Fibroblast of skin of back (primary cell): Measurements from ENCODE around the gene ADAMTSL1.

Experiments used
- DNase-seq: peaks from one replicate; pipeline ENCODE4 v3.0.0-alpha.2; 2013

The ADAMTSL1 gene

DNA sequence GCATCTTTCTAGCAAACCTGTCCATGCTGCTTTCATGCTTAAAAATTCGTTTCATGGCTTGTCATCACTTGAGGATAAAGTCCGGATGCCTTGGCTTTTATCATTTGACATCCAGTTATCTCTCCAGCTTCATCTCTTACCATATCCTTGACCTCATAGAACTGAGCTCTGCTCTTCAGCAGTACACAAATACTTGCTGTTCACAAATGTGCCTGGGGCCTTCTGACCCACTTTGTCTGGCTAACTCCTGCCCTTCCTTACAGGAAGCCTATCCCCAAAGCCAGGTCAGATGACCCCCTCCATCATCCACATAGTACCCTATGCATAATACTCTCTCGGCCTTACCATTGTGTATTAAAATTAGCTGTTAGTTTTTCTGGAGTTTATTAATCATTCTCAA lies 310.0 kb downstream of the ADAMTSL1 start:
- DNase-seq: no peak

DNA sequence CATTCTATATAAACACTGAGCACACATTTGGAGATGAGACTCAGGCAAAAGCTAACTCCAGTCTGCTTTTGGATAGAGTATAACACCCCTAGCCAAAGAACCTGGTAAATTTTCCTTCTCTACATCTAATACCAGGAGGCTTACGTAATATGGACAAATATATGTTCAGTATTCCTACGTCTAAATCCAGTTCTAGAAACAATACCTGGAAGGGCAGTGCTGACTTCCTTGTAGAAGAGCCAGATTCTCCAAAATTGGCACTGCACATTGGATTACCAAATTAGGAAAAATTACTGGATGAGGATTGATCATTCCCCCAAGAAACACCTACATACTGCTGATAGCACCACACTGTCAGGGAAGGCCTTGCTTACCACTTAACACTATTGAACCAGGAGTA lies 311.7 kb downstream of the ADAMTSL1 start:
- DNase-seq: no peak

DNA sequence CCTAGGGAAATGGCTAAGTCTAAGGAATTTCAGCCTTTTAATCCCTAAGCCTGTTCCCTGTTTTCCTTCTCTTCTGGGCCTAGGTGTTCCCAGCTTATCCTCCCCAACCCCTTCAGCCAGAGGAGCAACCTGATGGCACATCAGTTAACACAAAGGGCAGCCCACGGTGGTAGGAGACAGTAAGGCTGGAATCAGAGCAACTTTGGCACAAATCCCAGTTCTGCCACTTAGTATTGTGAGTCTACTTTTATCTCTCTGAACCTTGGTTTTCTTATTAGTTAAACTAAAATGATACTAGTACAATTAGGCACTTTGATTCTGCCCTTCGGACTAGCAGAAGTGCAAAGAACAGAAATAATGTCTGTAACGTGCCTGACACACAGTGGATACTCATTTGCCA lies 312.2 kb downstream of the ADAMTSL1 start:
- no peak for DNase-seq

DNA sequence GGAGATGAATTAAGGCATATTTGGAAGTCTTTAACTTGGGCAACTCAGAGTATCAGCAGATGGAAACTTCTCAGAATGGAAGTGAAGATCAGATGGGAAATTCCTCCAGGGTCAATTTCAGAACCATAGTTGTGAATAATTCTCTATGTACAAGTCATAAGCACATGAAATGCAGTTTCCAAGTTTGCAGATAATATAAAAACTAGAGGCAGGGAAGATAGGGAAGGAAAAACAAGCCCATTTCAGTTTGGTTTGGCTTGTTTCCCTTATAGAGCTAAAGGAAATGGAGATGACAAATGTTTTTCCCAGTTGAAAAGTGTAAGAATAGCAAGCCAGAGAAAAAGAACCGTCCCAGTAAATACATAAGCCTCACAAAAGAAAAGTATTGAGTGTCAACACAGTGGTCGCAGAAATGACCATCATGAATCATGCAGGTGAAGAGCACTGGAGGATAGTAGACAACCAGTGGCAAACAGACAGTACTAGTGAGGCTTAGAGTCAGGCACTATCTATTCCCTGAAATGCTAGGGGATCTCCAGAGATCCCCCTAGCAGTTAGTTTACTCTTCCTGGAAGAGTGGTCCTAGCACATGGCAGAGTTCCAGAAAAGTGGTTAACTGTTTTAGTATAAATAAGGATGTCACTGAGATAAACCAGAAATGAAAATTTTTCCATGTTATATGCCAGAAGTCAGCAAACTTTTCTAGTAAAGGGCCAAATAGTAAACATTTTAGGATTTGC lies 313.1 kb downstream of the ADAMTSL1 start:
- peak; percentile 61 for DNase-seq

DNA sequence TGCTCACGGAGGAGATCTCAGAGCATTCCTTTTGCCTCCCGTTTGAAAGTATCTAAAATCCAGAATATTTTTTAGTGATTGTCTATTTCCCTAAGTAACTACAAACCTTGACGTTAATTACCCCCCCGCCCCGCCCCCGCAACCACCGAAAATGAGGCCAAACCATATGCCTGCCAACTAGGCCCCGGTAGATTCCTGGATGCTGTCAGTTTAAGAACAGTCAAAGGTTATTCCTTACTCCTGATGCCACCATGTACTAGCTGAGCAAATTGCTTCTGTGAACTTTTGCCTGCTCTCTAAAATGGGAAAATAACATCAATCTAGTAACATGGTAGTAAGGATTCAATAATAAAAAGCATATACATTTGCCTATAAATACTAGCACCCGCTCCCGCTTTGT lies 314.3 kb downstream of the ADAMTSL1 start:
- no peak for DNase-seq

DNA sequence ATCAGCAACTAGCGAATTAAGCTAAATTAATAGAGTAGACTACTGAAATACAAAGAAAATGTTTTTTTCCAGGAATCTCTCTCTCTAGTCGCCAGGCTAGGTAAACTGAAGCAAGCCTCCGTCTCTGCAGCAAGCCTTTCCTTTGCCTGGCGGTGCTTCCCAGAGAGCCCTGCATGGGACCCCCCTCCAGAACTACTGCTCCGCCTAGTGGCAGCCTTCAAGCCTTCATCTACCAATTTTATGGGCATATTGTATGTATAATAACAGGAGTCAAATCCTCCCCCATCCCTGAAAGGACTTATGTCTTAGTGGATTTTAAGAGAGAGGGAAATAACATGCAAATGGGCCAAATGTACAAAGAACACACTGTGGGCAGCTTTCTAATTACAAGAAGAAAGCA lies 317.1 kb downstream of the ADAMTSL1 start:
- DNase-seq: peak; percentile 14

DNA sequence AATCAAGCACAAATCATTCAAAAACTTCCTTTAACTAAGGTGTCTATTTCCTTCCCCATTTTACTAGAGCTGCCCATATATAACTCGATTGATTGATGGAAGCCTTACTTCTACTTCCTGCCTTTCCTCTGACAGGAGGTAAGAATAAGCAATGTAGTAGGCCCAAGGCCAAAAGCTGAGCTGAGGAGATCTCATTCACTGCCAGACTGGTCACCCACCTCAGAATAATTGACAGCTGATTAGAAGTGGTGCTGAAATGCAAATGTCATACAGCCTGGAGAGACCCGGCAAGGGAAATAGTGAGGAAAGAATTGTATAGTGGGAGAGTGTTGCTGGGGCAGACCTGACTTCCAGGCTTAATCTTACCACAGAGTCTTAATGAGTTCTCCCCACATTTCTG lies 319.2 kb downstream of the ADAMTSL1 start:
- DNase-seq: no peak

DNA sequence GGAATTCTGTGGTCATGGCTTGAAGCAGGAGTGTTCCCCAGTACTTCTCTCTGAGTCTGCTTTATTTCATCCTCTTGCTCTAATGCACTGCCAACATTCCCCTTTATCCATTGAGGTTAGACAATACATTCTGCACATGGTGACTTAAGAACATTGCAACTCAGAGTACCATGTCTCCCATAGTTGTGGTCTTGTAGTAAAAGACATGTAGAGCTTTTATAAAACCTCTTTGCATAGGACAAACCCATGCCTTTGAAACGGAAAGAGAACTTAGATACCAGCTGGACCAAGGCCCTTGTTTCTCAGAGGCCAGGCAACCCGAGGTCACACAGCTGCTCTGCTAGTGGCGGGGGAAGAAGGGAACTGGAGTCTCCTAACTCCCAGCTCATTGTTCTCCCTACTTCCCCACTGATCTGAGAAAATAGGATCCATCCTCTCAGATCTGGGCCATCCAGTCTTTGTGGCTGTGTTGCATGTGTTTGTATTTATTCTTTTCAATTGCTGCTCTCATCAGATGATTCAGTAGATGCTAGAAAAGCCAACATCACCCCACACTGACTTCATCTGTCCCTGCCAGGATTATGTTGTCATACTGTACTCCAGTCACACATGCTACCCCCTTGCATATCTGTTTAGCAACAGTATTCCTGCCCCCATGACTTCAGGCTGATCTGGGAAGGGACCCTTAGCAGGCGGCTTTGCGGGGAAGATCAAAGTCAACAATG lies 322.2 kb downstream of the ADAMTSL1 start:
- DNase-seq: peak; percentile 67

DNA sequence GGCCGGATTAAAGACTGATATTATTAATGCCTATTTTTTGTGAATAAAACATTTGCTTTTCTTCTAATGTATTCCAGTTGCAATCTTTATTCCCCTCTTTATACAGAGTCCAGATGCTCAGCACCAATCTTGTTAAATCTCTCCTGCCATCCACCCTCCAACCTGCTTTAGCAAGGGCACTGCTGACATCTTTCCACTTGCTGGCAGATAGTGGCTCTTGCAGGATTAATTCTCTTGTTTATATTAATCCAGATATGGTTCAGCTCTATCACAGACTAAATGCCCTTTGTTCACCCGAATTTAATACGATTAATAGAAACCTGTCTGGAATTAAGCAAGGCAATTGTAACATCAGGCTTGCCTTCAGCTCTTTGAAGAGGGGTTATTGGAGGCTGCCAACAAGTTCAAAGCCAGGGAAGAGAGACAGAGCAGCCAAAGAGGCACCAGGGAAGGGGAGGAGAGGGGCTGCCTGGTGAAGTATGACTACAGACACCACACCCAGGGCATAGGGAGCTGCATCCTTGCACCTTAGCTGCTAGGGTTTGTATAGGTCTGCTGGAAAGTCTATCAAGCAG lies 322.8 kb downstream of the ADAMTSL1 start:
- DNase-seq: no peak

DNA sequence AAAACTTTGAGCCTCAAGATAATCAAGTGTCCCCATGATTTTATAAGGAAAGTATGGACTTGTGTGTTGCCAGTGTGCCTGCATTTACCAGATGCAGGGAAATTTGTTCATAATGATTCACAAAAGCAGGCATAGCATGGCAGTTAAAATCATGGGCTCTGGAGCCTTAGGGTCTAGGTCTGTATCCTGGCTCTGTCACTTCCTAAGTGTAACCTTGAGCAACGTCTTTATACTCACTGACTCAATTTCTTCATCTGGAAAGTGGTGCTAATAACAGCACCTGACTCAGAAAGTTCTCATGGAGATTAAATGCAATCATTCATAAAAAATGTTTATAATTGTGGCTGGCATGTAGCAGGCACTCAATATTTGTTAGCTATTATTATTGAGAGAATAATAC lies 324.2 kb downstream of the ADAMTSL1 start:
- peak; percentile 12 for DNase-seq

DNA sequence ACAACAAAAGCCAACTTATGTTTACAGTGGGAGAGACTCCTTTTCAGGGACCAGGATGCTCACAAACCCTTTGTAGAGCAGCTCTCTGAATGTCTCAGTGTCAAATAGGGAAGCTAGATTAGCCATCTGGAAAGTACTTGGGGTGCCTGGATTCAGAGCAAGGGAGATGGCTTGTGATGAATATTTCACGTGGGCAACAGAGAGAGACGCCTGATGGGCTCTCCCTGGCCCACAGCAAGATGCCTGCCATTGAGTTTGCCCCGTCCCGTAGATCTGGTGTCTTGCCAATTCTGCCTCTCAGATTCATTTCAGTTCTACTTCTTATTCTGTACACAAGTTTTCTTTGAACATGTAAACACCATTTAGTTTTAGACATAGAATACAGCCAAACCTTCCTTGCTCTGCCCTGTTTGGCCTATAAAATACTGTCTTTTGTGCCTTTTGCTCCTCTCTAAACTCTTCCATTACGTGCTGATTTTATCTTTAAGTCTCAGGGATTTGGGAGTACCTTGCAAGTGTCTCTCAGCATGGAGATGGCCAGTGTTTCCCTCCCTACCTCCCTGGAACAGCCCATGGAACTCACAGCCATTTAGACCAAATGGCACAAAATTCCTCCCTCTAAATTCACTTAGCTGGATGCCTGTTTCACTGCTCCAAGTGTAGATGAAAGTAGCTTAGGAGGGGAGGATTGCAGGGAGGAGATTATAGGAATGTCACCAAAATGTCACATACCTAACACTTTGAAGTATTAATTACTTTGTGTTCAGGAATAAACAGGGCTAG lies 324.7 kb downstream of the ADAMTSL1 start:
- no peak for DNase-seq

DNA sequence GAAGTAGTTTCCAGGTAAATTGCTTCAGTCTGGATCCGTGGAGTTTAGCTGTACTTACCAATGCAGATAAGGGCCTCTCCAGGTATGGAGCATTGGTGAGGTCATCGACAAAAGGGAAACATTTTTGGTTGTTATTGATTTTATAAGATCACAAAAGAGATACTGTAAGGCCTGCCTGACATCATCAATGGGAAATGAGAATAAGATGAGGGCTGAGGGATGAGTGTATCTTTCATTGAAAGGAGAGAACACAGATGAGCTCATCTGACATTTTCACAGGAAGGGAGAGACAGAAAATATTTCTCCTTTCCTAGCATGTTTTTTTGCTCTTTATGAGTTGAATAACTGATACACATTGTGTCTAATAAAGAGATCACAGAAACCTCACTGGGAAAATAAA lies 325.5 kb downstream of the ADAMTSL1 start:
- peak; percentile 30 for DNase-seq

DNA sequence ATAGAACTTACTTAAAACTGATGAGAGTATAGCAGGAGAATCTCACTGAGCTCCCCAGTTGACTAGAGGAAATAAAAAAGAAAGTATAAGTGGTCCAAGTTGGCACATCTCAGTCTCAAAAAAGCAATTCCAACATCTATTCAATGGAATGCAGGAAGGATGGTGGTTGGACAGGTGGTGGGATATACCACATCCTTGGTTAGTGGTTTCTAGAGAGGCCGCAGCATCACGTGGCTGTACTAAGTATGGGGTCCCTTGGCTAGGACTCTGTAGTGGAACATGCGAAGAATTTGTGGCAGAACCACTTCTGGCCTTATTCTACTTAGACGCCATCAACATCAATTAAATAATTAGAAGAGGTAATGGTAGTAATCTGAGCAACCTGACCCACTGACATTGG lies 326.6 kb downstream of the ADAMTSL1 start:
- DNase-seq: no peak

DNA sequence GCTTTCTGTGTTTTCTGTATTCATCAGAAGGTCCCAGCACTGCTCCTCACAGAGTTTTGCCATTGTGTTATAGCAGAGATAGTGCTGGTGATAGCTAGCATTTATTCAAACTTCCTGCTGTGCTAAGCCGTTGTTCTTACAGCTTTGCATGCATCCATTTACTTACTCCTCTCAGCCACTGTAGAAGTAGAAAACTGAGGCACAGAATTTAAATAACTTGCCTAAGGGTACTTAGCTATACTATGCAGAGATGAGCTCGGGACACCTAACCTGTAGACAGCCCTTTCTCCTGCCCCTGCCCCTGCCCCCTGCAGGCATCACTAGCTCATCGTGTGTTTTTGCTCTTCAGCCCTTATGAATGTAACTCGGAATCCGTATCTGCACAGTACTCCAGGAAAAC lies 331.4 kb downstream of the ADAMTSL1 start:
- no peak for DNase-seq

DNA sequence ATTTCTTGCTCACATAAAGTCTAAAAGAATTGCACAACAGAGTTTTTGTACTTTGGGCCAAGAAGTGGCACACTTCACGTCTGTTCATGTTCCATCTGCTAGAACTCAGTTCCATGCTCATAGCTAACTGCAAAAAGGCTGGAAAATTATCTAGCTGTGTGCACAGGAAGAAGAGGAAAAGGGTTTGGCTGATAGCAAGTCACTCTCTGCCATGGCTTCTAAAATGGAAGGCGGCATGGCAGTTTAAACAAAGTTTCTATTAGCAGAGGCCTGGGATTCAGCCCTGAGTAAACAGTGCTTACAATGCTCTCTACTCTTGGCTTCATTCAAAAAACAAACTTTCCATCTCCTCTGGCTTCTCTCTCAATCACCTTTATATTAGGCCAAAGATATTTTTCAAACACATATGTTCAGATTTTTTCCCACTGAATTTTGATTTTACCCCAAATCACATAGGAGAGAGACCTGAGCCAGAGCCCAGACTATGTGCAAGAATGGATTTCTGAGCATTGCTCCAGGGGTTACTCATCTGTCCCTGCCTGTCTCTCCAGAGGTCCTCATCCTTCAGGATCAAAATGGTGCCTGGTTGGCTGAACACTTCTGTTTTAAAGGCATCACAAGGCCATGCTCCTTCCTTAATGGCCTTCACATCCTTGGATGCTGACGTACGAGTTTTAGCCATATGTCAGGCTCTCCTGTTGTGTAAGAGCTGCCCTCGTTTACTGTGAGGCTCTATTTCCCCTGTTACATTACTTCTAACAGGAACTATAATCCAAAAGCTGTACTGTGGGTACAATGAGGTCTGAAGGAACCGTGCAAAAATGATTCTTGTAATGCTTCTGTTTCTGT lies 332.5 kb downstream of the ADAMTSL1 start:
- no peak for DNase-seq

DNA sequence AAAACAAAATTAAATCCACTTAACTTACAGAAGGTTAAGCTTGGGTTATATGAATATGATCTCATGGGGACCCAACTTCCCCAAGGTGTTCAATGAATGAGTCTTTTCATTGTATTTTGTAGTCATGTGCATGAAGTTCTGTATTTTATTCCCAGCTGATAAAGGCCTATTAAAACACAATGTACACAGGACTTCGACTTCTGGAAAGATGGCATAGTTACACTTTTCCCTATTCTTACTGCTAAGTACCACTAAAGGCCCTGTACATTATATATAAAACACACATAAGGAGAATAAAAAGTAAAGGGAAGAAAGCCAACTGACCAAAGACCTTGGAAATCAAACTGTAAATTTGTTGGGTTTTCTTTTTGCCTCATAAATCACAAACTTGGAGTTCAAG lies 336.6 kb downstream of the ADAMTSL1 start:
- DNase-seq: no peak

DNA sequence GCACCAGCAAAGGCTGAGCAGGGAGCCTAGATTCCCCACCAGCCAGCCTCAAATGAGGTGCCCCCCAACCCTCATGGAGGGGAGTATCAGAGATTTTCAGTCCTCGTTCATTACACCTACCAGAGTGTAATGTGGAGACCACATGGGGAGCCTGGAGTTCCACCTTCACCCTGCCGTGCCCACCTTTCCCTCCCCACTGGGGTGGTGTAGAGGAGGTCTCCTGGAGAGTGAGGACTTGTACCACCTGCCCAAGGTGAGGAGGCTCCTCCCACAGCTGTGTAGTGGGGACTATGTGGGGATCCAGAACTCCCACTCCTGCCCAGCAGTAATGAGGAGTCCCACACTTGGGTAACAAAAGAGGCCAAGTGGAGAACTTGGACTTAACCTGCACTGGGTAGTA lies 337.2 kb downstream of the ADAMTSL1 start:
- no peak for DNase-seq

DNA sequence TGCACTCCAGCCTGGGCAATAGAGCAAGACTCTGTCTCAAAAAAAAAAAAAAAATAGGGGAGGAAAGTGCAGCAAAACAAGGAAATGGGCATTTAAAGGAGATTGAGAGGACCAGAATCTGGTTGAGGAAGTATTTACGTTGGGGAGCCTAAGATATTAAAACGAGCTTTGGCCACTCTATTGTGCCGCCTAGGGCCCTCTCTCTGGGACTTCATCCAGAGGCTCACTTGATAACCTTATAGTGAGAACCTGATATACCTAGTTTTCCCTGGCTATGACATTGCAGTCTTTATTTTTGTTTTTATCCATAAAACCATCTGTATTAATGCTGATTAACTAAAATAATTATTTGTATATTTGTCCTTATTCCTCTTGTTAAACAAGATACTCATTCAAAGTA lies 345.5 kb downstream of the ADAMTSL1 start:
- no peak for DNase-seq

DNA sequence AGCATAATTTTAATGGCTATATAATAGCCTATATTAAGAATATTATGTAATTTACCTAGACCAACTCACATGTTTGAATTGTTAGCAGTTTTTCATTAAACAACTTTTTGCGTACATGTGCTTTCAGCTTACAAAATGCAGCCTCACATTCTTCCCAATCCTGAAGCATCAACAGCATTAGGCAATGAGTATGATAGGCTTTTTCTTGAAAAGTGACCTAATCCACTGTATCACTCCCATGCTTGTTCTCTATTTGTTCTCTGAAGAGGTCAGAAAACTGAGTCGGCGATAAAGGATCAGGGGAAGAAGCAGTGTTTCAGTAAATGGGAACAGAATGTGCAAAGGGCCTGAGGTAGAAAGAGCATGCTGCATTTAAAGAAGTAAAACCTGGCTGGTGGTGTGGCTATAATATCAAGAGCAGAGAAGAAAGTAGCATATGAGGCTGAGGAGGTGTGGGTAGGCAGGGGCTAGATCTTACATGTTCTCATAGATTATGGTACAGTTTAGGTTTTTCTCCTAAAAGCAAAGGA lies 346.7 kb downstream of the ADAMTSL1 start:
- no peak for DNase-seq

DNA sequence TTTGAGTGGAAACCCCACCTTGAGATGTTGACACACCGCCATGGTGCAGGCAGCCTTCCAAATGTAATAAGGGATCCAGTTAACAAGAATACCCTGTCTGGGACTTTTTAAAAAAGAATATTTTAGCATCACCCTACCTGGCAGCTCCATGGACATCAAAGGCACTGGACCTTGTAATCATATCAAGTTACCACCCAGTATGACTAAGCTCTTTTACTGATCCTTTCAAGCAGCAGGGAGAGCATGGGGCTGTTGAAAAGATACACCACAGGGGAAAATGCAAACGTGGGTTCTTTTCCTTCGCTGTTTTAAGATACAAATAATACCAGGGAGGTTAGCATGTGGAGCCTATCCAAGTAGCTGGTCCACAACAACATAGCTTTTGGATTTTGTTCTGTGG lies 347.8 kb downstream of the ADAMTSL1 start:
- no peak for DNase-seq

DNA sequence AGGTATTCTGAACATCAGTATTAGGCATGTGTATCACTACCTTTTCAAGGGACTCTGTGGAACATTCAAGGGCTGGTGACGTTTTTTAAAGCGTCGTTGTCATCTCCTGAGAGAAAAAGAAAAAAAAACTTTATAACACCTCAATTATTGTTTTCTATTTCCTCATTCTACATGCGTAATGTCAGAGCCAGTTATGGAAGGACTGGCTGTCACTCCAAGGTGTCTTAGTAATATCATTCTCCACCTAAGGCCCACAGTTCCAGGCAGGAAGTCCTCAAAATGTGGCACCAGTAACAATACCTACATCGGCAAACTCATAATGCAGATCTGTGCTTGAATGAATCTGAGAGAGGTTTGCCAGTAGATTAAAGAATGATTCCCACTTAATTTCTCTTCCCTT lies 348.9 kb downstream of the ADAMTSL1 start:
- DNase-seq: no peak

DNA sequence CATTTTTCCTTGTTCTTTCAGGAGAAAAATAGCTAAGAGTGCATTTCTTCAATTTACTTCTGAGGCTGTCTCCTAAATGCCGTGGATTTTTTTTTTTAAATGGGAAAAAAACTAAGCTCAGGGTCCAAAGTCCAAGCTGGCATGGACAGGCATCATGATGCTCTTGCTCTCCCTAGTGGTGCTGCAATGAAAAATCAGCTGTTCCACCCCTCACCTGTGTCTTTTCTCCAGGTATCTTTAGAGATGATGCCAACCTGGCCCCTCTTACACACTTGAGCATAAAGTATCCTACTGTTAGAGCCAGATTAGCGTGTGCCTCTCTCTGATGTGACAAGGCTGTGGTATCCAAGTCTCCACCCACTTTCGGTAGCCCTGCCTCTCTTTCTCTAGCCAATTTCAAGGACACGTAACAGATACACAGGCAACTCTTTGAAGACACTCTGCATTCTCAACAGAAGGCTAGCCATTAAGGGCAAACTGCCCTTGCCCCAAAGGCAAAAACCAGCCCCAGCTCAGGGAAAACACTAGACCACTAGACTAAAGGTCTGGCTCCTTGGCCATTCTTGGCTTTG lies 350.2 kb downstream of the ADAMTSL1 start:
- DNase-seq: no peak
